Neutrophil (primary cell): Measurements from ENCODE around the gene TXNL4A.

Experiments
- H3K27ac ChIP-seq: fragments of 200-600 bp; sonication (generic); 2 replicates; pipeline ENCODE4 v1.5.1; 2016; ENCODE audit warnings: mild to moderate bottlenecking, moderate library complexity
- H3K27me3 ChIP-seq: fragments of 200-600 bp; sonication (generic); 2 replicates; pipeline ENCODE4 v1.6.0; 2016; ENCODE audit warnings: mild to moderate bottlenecking
- H3K36me3 ChIP-seq: fragments of 200-600 bp; sonication (generic); 2 replicates; pipeline ENCODE4 v1.5.1; 2017
- H3K4me1 ChIP-seq, 2 experiments: fragments of 200-600 bp in 1 of 2; sonication (generic) in 1 of 2; 1 replicate in 1 of 2; 2 replicates in 1 of 2; pipeline versions ENCODE4 v1.5.1 to v1.6.1; 2013 to 2016; ENCODE audit warnings: low read depth in 1 of 2, low read length in 1 of 2, mild to moderate bottlenecking in 1 of 2, moderate library complexity in 1 of 2; ENCODE audit not compliant: control insufficient read depth in 1 of 2, insufficient read depth in 1 of 2
- H3K4me3 ChIP-seq, 2 experiments: fragments of 200-600 bp in 1 of 2; sonication (generic) in 1 of 2; 1 replicate in 1 of 2; 2 replicates in 1 of 2; pipeline ENCODE4 v1.5.1; 2013 to 2016; ENCODE audit warnings: low read depth in 1 of 2, low read length in 1 of 2, mild to moderate bottlenecking in 1 of 2, moderate library complexity in 1 of 2
- H3K9me3 ChIP-seq: fragments of 200-600 bp; sonication (generic); 2 replicates; pipeline ENCODE4 v1.5.1; 2016
- CTCF ChIP-seq: fragments of 200-600 bp; sonication (generic); IDR thresholded peaks from 2 replicates; pipeline ENCODE4 v1.5.1; 2016; ENCODE audit warnings: antibody characterized with exemption

Gene TXNL4A

DNA sequence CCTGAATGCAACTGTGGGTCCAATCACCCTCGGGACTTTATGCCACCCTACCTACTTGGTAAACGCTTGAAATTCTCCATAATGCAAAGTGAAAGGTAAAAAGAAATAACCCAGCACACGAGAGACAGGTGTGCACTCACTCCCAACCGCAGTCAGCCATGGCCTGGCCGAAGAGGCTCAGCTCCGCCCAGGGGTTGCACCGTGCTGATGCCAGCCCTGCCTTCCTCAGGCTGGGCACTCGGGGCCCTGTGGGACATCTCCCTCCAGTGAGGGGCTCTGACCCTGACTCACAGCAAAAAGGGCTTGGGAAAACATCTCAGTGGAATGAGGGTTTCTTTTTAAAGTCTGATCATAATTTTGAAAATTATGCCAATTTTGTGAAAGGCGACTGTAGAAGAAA is 50.2 kb downstream of the TXNL4A start:
- no peak for TF ChIP-seq CTCF
- Histone ChIP-seq H3K36me3 (peaks cover 60% of the 10 kb centered on the region), H3K4me3 (no peak overlapping the region), H3K9me3 (peaks cover 3% of the 10 kb centered on the region), H3K27me3 (no peaks in the 10 kb centered on the region), H3K27ac (no peak overlapping the region), H3K4me1 (no peaks in the 10 kb centered on the region)

GRCh38 chr18:79937103-79937860 is 51.1 kb downstream of the TXNL4A start:
- no peak overlapping the region for H3K4me3 ChIP-seq
- peaks cover 51% of the 10 kb centered on the region for H3K36me3 ChIP-seq
- peaks cover 3% of the 10 kb centered on the region for H3K9me3 ChIP-seq
- no peak for TF ChIP-seq CTCF
- no peaks in the 10 kb centered on the region for H3K4me1 ChIP-seq
- no peaks in the 10 kb centered on the region for H3K27me3 ChIP-seq
- H3K27ac ChIP-seq = no peak overlapping the region

- peaks cover 45% of the 10 kb centered on the region for H3K36me3 ChIP-seq
- no peak overlapping the region for H3K27ac ChIP-seq
- no peak overlapping the region for H3K4me3 ChIP-seq
- no peak for TF ChIP-seq CTCF
- no peaks in the 10 kb centered on the region for H3K4me1 ChIP-seq
- no peaks in the 10 kb centered on the region for H3K27me3 ChIP-seq
- peaks cover 3% of the 10 kb centered on the region for H3K9me3 ChIP-seq
Observed at GRCh38 chr18:79936641-79937040, 51.7 kb downstream of the TXNL4A start.

DNA sequence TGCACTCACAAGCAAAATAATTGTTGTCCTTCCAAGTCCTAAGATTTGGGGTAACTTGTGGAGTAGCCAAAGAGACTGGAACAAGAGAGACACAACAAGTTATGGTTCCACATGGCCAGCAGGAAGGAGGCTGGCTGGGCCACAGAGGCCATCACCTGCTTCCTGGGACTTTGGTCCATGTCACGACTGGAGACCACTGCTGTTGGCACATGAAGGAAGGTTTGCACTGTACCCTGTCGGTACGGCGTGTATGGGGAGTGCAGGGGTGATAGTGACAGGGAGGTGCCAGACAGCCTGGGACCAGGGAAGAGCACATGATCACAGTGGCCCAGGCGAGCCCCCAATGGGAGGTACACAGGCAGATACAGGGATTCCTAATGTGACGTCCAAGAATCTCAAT is 52.4 kb downstream of the TXNL4A start:
- Histone ChIP-seq H3K9me3 (peaks cover 4% of the 10 kb centered on the region), H3K27ac (no peak overlapping the region), H3K4me3 (no peak overlapping the region), H3K27me3 (no peaks in the 10 kb centered on the region), H3K4me1 (no peaks in the 10 kb centered on the region), H3K36me3 (peaks cover 37% of the 10 kb centered on the region)
- no peak for TF ChIP-seq CTCF

DNA sequence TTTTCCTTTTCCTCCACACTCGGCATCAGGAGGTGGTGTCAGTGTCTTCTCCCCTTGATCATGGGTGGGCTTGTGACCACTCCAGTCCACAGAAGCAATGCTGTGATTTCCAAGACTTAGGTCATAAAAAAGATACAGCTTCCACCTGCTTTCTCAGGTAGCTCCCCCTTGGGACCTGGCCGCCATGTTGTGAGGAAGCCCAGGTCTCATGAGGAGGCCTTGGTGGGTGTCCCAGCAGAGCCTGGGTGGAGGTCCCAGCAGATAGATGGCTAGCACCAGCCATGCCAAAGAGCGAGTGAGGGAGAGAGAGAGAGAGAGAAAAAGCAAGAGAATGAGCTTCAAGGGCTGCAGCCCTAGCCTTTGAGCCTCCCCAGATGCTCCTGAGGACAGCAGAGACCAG is 52.9 kb downstream of the TXNL4A start:
- no peaks in the 10 kb centered on the region for H3K4me1 ChIP-seq
- H3K27me3 ChIP-seq = no peaks in the 10 kb centered on the region
- H3K36me3 ChIP-seq = peaks cover 33% of the 10 kb centered on the region
- peaks cover 8% of the 10 kb centered on the region for H3K9me3 ChIP-seq
- H3K27ac ChIP-seq = no peak overlapping the region
- no peak overlapping the region for H3K4me3 ChIP-seq
- TF ChIP-seq CTCF = no peak
